Measurements from ENCODE around the gene ADCY9. TPM values are rescaled to one million over a fixed set of nuclear protein-coding genes. Genes with fewer than 3 reads are reported as not detected.

The ADCY9 gene
- polyA plus RNA-seq, 1 experiment = 16.0 TPM

GRCh38 chr16:3938843-3939624, 177.2 kb downstream of the ADCY9 start:
- peak; percentile 77 for DNase-seq (ENCODE audit: low read depth, low spot score)
- Histone ChIP-seq H3K27me3 (ENCODE audit: control insufficient read depth, insufficient read depth, low read length) (no peaks in the 10 kb centered on the region), H3K4me3 (ENCODE audit: low read depth, low read length) (peak overlapping the region; percentile 53), H3K9me3 (ENCODE audit: control insufficient read depth, insufficient read depth, low read length) (no peaks in the 10 kb centered on the region), H3K27ac (ENCODE audit: low read depth, low read length) (peak overlapping the region; percentile 82)
- TF ChIP-seq, protein P1, sequence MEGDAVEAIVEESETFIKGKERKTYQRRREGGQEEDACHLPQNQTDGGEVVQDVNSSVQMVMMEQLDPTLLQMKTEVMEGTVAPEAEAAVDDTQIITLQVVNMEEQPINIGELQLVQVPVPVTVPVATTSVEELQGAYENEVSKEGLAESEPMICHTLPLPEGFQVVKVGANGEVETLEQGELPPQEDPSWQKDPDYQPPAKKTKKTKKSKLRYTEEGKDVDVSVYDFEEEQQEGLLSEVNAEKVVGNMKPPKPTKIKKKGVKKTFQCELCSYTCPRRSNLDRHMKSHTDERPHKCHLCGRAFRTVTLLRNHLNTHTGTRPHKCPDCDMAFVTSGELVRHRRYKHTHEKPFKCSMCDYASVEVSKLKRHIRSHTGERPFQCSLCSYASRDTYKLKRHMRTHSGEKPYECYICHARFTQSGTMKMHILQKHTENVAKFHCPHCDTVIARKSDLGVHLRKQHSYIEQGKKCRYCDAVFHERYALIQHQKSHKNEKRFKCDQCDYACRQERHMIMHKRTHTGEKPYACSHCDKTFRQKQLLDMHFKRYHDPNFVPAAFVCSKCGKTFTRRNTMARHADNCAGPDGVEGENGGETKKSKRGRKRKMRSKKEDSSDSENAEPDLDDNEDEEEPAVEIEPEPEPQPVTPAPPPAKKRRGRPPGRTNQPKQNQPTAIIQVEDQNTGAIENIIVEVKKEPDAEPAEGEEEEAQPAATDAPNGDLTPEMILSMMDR (IDR thresholded peaks at IDR 0.05; ENCODE audit: low read depth, low read length) = peak; percentile 92
- CTCF ChIA-PET = interaction anchor here (0.7 to 2.9 kb wide), 13 partner anchors 9 to 155 kb away, joined by 3 to 11 read pairs (median 4); no protein-coding TSS in a partner anchor
- POLR2A ChIA-PET = interaction anchor here (0.6 to 1.6 kb wide), 7 partner anchors 11 to 314 kb away, joined by 3 to 5 read pairs (median 3); partner anchors contain the start of gene CREBBP

DNA sequence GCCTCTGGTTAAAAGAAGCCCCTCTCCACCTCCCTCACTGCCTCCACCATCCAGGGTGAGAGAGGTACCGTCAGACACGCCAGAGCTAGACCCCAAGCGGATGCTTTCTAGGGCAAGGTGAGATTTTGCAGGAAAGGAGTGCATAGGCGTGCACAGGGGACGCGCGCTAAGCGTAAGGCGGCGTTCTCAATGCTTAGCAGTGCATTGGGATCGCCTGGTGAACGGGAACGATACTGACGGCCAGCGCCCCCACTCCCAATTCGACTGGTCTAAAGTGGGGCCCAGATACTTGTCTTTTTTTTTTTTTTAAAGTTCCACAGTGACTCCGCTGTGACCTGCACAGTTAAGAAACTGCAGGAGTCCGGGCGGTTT, 177.8 kb downstream of the ADCY9 start:
- H3K27me3 ChIP-seq (ENCODE audit: control insufficient read depth, insufficient read depth, low read length) = no peaks in the 10 kb centered on the region
- no peak overlapping the region; the same call in none of the 2 replicates for H3K4me3 ChIP-seq (ENCODE audit: low read depth, low read length)
- H3K9me3 ChIP-seq (ENCODE audit: control insufficient read depth, insufficient read depth, low read length) = no peaks in the 10 kb centered on the region
- ChIA-PET CTCF (interaction anchor here (0.7 to 2.9 kb wide), 7 partner anchors 8 to 262 kb away, joined by 3 to 11 read pairs (median 6); no protein-coding TSS in a partner anchor), POLR2A (interaction anchor here (0.6 to 1.6 kb wide), 4 partner anchors 21 to 315 kb away, joined by 3 to 6 read pairs (median 4); no protein-coding TSS in a partner anchor)
- no peak for DNase-seq (ENCODE audit: low read depth, low spot score)
- TF ChIP-seq, protein P1 (IDR thresholded peaks at IDR 0.05; ENCODE audit: low read depth, low read length) = no peak
- H3K27ac ChIP-seq (ENCODE audit: low read depth, low read length) = no peak overlapping the region

DNA sequence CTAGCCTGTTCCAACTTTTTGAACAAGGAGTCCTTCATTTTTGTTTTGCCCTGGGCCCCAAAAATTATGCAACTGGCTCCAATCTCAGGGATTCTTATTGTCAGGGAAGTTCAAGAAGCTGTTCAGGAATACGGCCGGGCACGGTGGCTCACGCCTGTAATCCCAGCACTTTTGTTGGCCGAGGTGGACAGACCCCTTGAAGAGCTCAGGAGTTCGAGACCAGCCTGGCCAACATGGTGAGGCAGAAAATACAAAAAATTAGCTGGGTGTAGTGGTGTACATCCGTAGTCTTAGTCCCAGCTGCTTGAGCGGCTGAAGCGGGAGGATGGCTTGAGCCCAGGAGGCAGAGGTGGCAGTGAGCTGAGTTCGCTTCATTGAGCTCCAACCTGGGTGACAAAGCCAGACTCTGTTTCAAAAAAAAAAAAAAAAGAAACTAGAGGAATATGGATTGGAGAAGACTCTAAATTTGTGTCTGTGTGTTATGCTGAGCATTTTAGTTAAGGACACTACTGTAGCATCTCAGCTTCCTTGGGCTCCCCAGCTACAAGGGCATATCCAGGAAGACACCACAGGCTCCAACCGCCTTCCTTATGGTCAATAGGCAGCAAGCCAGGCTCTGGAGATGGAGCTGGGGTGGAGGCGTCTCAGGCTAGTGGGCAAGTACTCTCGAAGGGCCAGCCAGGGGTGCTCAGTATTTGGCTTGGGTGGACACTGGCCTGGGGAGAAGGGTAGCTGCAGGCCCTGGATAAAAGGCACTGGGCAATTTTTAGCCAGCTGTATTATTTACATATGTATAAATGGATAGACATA, 179.0 kb downstream of the ADCY9 start:
- CTCF ChIA-PET = interaction anchor here (0.5 to 1.9 kb wide), 3 partner anchors 30 to 317 kb away, joined by 3 to 6 read pairs (median 5); no protein-coding TSS in a partner anchor

GRCh38 chr16:3935921-3936320, 180.3 kb downstream of the ADCY9 start:
- POLR2A ChIA-PET = no interaction called here
- no peak overlapping the region for H3K27ac ChIP-seq (ENCODE audit: low read depth, low read length)
- no peaks in the 10 kb centered on the region for H3K27me3 ChIP-seq (ENCODE audit: control insufficient read depth, insufficient read depth, low read length)
- H3K4me3 ChIP-seq (ENCODE audit: low read depth, low read length) = no peak overlapping the region
- H3K9me3 ChIP-seq (ENCODE audit: control insufficient read depth, insufficient read depth, low read length) = no peaks in the 10 kb centered on the region
- TF ChIP-seq, protein P1 (IDR thresholded peaks at IDR 0.05; ENCODE audit: low read depth, low read length) = no peak
- DNase-seq (ENCODE audit: low read depth, low spot score) = no peak
- CTCF ChIA-PET = no interaction called here

More for the DNA sequence above, 179.0 kb downstream of the ADCY9 start:
- Histone ChIP-seq H3K27me3 (ENCODE audit: control insufficient read depth, insufficient read depth, low read length) (no peaks in the 10 kb centered on the region), H3K9me3 (ENCODE audit: control insufficient read depth, insufficient read depth, low read length) (no peaks in the 10 kb centered on the region), H3K27ac (ENCODE audit: low read depth, low read length) (no peak overlapping the region), H3K4me3 (ENCODE audit: low read depth, low read length) (no peak overlapping the region)
- TF ChIP-seq, protein P1 (IDR thresholded peaks at IDR 0.05; ENCODE audit: low read depth, low read length) = no peak
- POLR2A ChIA-PET = no interaction called here
- no peak for DNase-seq (ENCODE audit: low read depth, low spot score)

Measured in AG04450 (cell line).